Transverse colon (tissue), 4 donors: ENCODE measurements around the gene ALDH3B2. TPM values are rescaled to one million over a fixed set of nuclear protein-coding genes. Genes with fewer than 3 reads are reported as not detected.
"Not testable (repeated sequence)": the region's sequence is repeated elsewhere in the genome, so short reads cannot be mapped to it uniquely, and the experiment has no call there.

Experiments used
- DNase-seq: peaks from one replicate; pipeline ENCODE4 v3.0.0-alpha.2; 2019
- H3K27ac ChIP-seq, 4 donors: fragments of 200-600 bp; sonication (generic); 2 replicates each; pipeline ENCODE4 v1.5.1; 2016 to 2018; ENCODE audit warnings: inconsistent platforms in 4 of 4
- H3K27me3 ChIP-seq: fragments of 200-600 bp; sonication (generic); 2 replicates; pipeline ENCODE4 v1.5.1; 2017; ENCODE audit warnings: inconsistent platforms
- H3K36me3 ChIP-seq, 4 donors: fragments of 200-600 bp; sonication (generic); 2 replicates each; pipeline ENCODE4 v1.5.1; 2017 to 2019; ENCODE audit warnings: inconsistent platforms in 4 of 4
- H3K4me1 ChIP-seq, 4 donors: fragments of 200-600 bp; sonication (generic); 2 replicates each; pipeline ENCODE4 v1.5.1; 2017 to 2020; ENCODE audit warnings: inconsistent platforms in 4 of 4
- H3K4me3 ChIP-seq, 4 donors: fragments of 200-600 bp; sonication (generic); 1 replicate in 1 of 4; 2 replicates in 3 of 4; pipeline versions ENCODE4 v1.5.1 to v1.6.1; 2017 to 2019; ENCODE audit warnings: inconsistent platforms in 4 of 4
- H3K9me3 ChIP-seq, 2 donors: fragments of 200-600 bp; sonication (generic); 2 replicates each; pipeline ENCODE4 v1.5.1; 2017 to 2019; ENCODE audit warnings: inconsistent platforms in 2 of 2
- EP300 ChIP-seq: sonication (generic); formaldehyde crosslinking; IDR thresholded peaks from one replicate; pipeline ENCODE4 v1.6.1; 2017; ENCODE audit warnings: antibody characterized with exemption, low read depth
- POLR2A ChIP-seq: fragments of 450-650 bp; IDR thresholded peaks from one replicate; pipeline ENCODE4 v1.6.1; 2016; ENCODE audit warnings: antibody characterized with exemption, mild to moderate bottlenecking, moderate library complexity
- POLR2AphosphoS5 ChIP-seq, 3 donors: sonication (generic); formaldehyde crosslinking; IDR thresholded peaks; one replicate each; pipeline ENCODE4 v1.6.1; 2016; ENCODE audit warnings: antibody characterized with exemption in 3 of 3
- WGBS, 2 donors: methylation state at CpG; one replicate each; pipeline ENCODE4 v1.1.5; 2018; ENCODE audit warnings: low coverage in 1 of 2; 5-methylcytosine and 5-hydroxymethylcytosine counted together
- in situ Hi-C, 4 donors: fragments of 200-750 bp; cut with MboI; loops; one replicate each; pipeline versions ENCODE4 v1.15.0 to v1.15.1; 2017; ENCODE audit warnings: low sequenced_read_pairs in 3 of 4, low pct_ligation_motif_present in 1 of 4, low pct_unique_long_range_greater_than_20kb in 1 of 4
- intact Hi-C: fragments of 100-400 bp; cut with DNase I; formaldehyde crosslinking; loops from one replicate; pipeline ENCODE4 v1.15.1; 2023; ENCODE audit warnings: low total_unique reads
- total RNA-seq, 4 donors: library from RNA; depleted of rRNA; stranded (reverse); fragments of >200 nt; gene quantifications; one replicate each; pipeline ENCODE4 v1.1.0, GENCODE V29; 2016
- TF ChIP-seq, protein P1 (sequence below), 5 experiments: fragments of 200-600 bp in 3 of 5; fragments of 450-650 bp in 2 of 5; sonication (generic) in 3 of 5; IDR thresholded peaks; 1 replicate in 2 of 5; 2 replicates in 3 of 5; pipeline ENCODE4 v1.5.1; 2016 to 2017; ENCODE audit warnings: antibody characterized with exemption in 5 of 5, inconsistent platforms in 3 of 5, mild to moderate bottlenecking in 2 of 5, moderate library complexity in 1 of 5

Gene ALDH3B2
- total RNA-seq, 4 donors from 2014 or later: 13.8 TPM; not detected in 3

DNA sequence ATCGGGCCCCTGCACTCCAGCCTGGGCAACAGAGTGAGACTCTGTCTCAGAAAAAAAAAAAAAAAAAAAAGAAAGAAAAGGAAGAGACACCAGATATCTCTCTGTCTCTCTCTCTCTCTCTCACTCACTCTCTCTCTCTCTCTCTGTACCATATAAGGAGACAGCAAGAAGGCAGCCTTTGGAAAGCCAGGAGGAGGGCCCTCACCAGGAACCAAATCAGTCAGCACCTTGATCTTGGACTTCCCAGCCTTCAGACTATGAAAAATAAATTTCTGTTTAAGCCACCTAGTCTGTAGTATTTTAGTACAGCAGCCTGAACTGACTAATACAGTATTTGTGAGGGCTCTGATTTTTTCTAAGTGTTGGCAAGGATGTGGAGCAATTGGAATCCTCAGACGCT is 13.6 kb upstream of the ALDH3B2 start:
- H3K36me3 ChIP-seq: no peaks in the 10 kb centered on the region
- DNase-seq: no peak
- TF ChIP-seq, protein P1, sequence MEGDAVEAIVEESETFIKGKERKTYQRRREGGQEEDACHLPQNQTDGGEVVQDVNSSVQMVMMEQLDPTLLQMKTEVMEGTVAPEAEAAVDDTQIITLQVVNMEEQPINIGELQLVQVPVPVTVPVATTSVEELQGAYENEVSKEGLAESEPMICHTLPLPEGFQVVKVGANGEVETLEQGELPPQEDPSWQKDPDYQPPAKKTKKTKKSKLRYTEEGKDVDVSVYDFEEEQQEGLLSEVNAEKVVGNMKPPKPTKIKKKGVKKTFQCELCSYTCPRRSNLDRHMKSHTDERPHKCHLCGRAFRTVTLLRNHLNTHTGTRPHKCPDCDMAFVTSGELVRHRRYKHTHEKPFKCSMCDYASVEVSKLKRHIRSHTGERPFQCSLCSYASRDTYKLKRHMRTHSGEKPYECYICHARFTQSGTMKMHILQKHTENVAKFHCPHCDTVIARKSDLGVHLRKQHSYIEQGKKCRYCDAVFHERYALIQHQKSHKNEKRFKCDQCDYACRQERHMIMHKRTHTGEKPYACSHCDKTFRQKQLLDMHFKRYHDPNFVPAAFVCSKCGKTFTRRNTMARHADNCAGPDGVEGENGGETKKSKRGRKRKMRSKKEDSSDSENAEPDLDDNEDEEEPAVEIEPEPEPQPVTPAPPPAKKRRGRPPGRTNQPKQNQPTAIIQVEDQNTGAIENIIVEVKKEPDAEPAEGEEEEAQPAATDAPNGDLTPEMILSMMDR (IDR thresholded peaks at IDR 0.05): no peak
- no peak for TF ChIP-seq EP300
- H3K27ac ChIP-seq: no peak overlapping the region
- peaks cover 6% of the 10 kb centered on the region for H3K27me3 ChIP-seq
- no peaks in the 10 kb centered on the region for H3K9me3 ChIP-seq
- H3K4me3 ChIP-seq: no peak overlapping the region
- WGBS, 2 donors: 84 to 90% methylated on average over 2 of the region's 2 CpGs
- intact Hi-C loops: no loop called here
- no peaks in the 10 kb centered on the region for H3K4me1 ChIP-seq
- in situ Hi-C loops: no loop called here

DNA sequence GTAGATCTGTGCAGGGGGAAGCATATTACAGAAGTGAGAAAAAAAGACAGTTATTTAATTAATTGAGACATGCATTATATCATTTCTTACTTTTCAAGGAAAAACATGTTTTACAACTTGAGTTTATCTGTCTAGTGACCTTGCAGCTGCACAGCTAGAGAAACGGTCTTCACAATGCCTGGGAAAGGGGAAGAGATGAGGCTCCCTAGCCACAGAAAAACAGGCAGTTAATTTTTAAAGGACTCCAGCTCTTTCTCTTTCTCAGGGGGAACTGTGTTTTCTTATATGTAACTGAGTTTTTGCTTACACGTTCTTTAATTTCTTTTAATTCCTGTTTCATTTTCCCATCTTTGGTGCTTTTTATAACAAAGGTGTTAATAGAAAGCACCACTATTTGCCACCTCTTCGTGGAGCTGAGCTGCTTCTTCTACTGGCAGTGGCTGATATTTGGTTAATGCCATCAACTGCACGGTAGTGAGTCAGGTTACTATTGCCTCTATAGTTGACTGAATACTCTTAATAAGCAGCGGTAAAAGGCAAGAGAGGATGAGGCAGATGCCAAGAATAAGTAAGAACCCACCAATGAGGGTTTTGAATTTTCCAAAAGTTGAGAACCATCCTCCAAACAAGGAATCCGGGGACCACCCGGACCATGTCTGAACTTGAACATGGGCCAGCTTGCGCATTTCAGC is 11.4 kb upstream of the ALDH3B2 start:
- intact Hi-C loops, H3K27ac ChIP-seq, H3K36me3 ChIP-seq, in situ Hi-C loops, H3K4me3 ChIP-seq, H3K4me1 ChIP-seq, H3K9me3 ChIP-seq, H3K27me3 ChIP-seq, DNase-seq: not testable (repeated sequence)
- 48 to 55% methylated on average over 8 of the region's 8 CpGs for WGBS, 2 donors

DNA sequence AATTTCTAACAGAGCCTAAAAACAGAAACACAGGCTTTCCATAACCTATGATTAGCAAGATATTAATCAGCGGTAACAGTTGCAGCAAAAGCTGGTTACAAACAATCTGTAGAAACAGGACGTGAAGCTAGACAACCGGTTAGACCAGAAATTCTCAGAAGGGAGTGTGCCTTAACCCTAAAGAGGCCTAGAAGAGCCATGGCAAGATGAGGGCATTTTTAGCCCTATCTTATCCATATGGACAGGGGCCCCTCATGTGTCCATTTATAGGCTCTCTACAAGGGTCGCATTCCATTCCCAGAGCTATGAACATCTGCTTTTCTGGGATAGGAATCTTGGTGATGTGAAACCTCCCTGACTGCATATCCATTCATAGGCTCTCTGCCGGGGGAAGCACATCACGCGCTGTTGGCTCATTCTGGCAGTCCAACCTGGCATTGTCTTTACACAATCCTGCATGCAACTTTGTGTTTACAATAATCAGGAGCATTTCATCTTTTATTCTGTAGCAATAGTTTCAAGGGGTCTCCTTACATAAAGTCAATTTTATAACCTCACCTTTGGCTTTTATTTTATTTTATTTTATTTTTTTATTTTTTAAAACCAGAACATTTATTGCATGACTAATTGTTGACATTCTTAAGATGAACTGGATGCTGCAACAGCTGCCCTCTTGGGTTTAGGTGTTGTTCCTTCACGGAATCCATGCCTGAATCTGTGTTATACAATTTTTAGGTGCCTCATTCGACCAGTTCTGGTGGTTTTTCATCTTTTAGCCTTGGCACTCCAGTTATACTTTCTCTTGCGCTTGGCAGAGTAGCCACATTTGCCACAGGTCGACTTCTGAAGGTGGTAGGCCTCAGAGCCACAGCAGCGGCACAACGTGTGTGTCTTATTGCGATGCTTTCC is 8.0 kb upstream of the ALDH3B2 start:
- in situ Hi-C loops, H3K36me3 ChIP-seq: not testable (repeated sequence)
- 50 to 72% methylated on average over 4 to 14 of the region's 14 CpGs for WGBS, 2 donors

DNA sequence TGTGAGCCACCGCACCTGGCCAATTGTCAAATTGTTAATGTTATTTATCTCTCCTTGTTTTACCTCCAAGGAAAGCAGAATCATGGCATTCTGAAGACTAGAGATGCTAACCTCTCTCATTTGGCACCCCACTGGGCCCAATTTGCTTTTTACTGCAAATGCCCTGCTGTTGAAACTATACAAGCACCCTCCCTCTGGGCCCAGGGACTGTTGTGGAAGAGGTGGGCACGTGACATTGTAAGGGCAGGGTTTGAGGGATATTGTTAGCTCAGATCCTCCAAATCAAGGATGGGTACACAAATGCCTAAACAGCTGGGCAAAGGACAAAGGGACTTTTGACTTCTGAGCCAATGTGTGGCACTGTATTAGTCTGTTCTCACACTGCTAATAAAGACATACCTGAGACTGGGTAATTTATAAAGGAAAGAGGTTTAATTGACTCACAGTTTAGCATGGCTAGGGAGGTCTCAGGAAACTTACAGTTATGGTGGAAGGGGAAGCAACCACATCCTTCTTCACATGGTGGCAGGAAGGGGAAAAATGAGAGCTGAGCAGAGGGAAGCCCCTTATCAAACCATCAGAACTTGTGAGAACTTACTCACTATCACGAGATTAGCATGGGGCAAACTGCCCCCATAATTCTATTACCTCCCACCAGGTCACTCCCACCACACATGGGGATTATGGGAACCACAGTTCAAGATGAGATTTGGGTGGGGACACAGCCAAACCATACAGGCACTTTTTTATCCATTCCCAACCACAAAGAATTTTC is 6.5 kb upstream of the ALDH3B2 start:
- TF ChIP-seq POLR2AphosphoS5 (IDR thresholded peaks at IDR 0.05) (no peak), POLR2A (no peak)
- Histone ChIP-seq H3K27ac (no peak overlapping the region), H3K36me3 (no peaks in the 10 kb centered on the region), H3K27me3 (no peaks in the 10 kb centered on the region), H3K4me1 (no peaks in the 10 kb centered on the region), H3K4me3 (no peak overlapping the region), H3K9me3 (no peaks in the 10 kb centered on the region)
- intact Hi-C loops (no loop called here), in situ Hi-C loops (no loop called here)
- WGBS, 2 donors: 81% methylated on average over 3 of the region's 3 CpGs; no CpG with 5 or more reads in 1 of the 2 donors
- no peak for DNase-seq

More for the DNA sequence above, 8.0 kb upstream of the ALDH3B2 start:
- H3K9me3 ChIP-seq, intact Hi-C loops, H3K27ac ChIP-seq, H3K4me3 ChIP-seq, H3K27me3 ChIP-seq, H3K4me1 ChIP-seq, DNase-seq: not testable (repeated sequence)

DNA sequence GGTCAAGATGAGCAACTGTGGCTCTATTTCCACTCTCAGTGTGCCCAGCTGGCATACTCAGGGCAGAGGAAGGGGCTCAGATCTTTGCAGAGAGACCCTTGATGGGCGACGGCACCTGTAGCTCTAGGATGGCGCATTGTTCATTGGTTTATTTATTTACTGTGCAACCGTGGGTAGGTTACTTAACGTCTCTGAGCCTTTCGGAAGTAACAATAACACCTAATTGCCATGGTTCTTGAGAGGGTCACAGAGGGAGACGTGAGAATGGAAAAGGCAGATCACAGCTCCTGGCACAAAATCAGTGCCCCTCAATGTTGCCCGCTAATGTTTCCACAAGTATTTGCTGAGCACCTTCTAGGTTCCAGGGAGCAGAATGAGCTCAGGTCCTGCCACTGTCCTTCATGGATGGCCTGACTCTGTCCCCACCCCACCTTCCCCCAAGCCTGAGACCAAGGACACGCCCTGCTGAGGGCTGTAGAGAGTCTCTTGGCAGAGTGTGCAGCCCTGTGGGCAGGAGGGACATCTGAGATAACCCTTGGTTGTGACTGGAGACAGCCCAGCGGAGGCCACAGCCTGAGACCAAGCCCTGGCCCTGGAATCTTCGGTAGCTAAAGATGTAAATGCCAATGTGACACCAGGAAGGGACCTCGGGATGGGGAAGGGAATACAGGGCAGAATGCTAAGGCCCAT is 780 bp upstream of the ALDH3B2 start:
- Histone ChIP-seq H3K4me3 (no peak overlapping the region), H3K9me3 (no peaks in the 10 kb centered on the region), H3K36me3 (no peaks in the 10 kb centered on the region), H3K27ac (peak overlapping the region in 3 of 4 donors; percentile 44 to 50 (median 45)), H3K27me3 (peaks cover 5% of the 10 kb centered on the region), H3K4me1 (peaks cover 0 to 13% (median 8%) of the 10 kb centered on the region in 4 donors)
- WGBS, 2 donors: 59 to 90% methylated on average over 2 to 12 of the region's 12 CpGs
- in situ Hi-C loops: no loop called here
- peak; percentile 31 for DNase-seq
- TF ChIP-seq POLR2AphosphoS5 (IDR thresholded peaks at IDR 0.05): no peak
- no peak for TF ChIP-seq POLR2A
- no peak for TF ChIP-seq EP300
- TF ChIP-seq, protein P1 (IDR thresholded peaks at IDR 0.05): no peak
- intact Hi-C loops: no loop called here
